HG03060 (cell line): ENCODE data around the gene MT1B.

Experiments
- ATAC-seq: cut with Tn5 transposase; IDR thresholded peaks from one replicate; pipeline ENCODE4 v1.9.1; 2021; ENCODE audit warnings: low read depth, moderate number of reproducible peaks; ENCODE audit not compliant: unreplicated experiment

Gene MT1B

GRCh38 chr16:56651586-56651985 lies at the start of gene MT1B:
TSS of gene MT1B (plus strand) at chr16:56651886. CDS start at chr16:56651954, 68 bp downstream.
- no peak for ATAC-seq

- no peak for ATAC-seq
Measured at GRCh38 chr16:56603589-56603988, 48.1 kb upstream of the MT1B start.

GRCh38 chr16:56604966-56605365 lies 46.7 kb upstream of the MT1B start:
- no peak for ATAC-seq

- no peak for ATAC-seq
Measured at GRCh38 chr16:56605475-56605874, 46.2 kb upstream of the MT1B start.

GRCh38 chr16:56606071-56606475 lies 45.6 kb upstream of the MT1B start:
- ATAC-seq, result no peak

- ATAC-seq, result no peak
Measured at GRCh38 chr16:56606476-56607108, 45.1 kb upstream of the MT1B start.

GRCh38 chr16:56607109-56607618 lies 44.5 kb upstream of the MT1B start:
- ATAC-seq, result no peak

GRCh38 chr16:56607675-56608042 lies 44.0 kb upstream of the MT1B start:
- ATAC-seq, result no peak

GRCh38 chr16:56608043-56608875 lies 43.4 kb upstream of the MT1B start, which contains the start of gene MT2A:
TSS of gene MT2A (plus strand) at chr16:56608584. CDS start at chr16:56608656, 72 bp downstream.
- ATAC-seq, result peak; percentile 61

GRCh38 chr16:56608876-56609462 lies 42.7 kb upstream of the MT1B start:
- no peak for ATAC-seq

GRCh38 chr16:56609463-56609921 lies 42.2 kb upstream of the MT1B start:
- peak; percentile 35 for ATAC-seq

GRCh38 chr16:56610017-56610608 lies 41.6 kb upstream of the MT1B start:
- peak; percentile 27 for ATAC-seq

- ATAC-seq, result no peak
Measured at GRCh38 chr16:56610609-56611111, 41.0 kb upstream of the MT1B start.

GRCh38 chr16:56611281-56611833 lies 40.3 kb upstream of the MT1B start:
- no peak for ATAC-seq

GRCh38 chr16:56613706-56614105 lies 38.0 kb upstream of the MT1B start:
- no peak for ATAC-seq

- ATAC-seq, result no peak
Measured at GRCh38 chr16:56614549-56614991, 37.1 kb upstream of the MT1B start.

- no peak for ATAC-seq
Measured at GRCh38 chr16:56615353-56615752, 36.3 kb upstream of the MT1B start.

GRCh38 chr16:56616608-56617211 lies 35.0 kb upstream of the MT1B start:
- ATAC-seq, result no peak

GRCh38 chr16:56617212-56618085 lies 34.2 kb upstream of the MT1B start:
- ATAC-seq, result no peak
